ENCODE measurements around the gene PLXNA1.

- no peak for TF ChIP-seq EP300 (IDR thresholded peaks at IDR 0.05; ENCODE audit: borderline replicate concordance in 1 of 2, low read depth in 1 of 2, low read length in 1 of 2)
- no peak for TF ChIP-seq REST (IDR thresholded peaks at IDR 0.05; ENCODE audit: low read depth, low read length)
- no peak for TF ChIP-seq FOXM1 (IDR thresholded peaks at IDR 0.05; ENCODE audit: low read depth)
- TF ChIP-seq POLR2AphosphoS5 (IDR thresholded peaks at IDR 0.05; ENCODE audit: low read depth, low read length) = no peak
- TF ChIP-seq CTCF (IDR thresholded peaks at IDR 0.05) = no peak
- no peak for TF ChIP-seq YY1 (IDR thresholded peaks at IDR 0.05; ENCODE audit: low read depth)
- no peak for TF ChIP-seq MAX (IDR thresholded peaks at IDR 0.05; ENCODE audit: low read depth)
- no peak for TF ChIP-seq MXI1 (IDR thresholded peaks at IDR 0.05; ENCODE audit: low read depth, low read length)
- TF ChIP-seq TCF12 (IDR thresholded peaks at IDR 0.05) = no peak
- no peak for TF ChIP-seq EZH2phosphoT487 (IDR thresholded peaks at IDR 0.05; ENCODE audit: borderline replicate concordance, low read depth)
- TF ChIP-seq JUND (IDR thresholded peaks at IDR 0.05) = no peak
- TF ChIP-seq, protein P1, sequence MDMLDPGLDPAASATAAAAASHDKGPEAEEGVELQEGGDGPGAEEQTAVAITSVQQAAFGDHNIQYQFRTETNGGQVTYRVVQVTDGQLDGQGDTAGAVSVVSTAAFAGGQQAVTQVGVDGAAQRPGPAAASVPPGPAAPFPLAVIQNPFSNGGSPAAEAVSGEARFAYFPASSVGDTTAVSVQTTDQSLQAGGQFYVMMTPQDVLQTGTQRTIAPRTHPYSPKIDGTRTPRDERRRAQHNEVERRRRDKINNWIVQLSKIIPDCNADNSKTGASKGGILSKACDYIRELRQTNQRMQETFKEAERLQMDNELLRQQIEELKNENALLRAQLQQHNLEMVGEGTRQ (IDR thresholded peaks at IDR 0.05; ENCODE audit: borderline replicate concordance, low read depth, low read length) = no peak
Observed at GRCh38 chr3:126971891-126972351, 11.0 kb upstream of the PLXNA1 start.

All from SK-N-SH (cell line).